ENCODE measurements around the gene DCANP1.

GRCh38 chr5:135491038-135491551 is 43.9 kb upstream of the DCANP1 start:
- no peak for TF ChIP-seq POLR2AphosphoS5 (IDR thresholded peaks at IDR 0.05; ENCODE audit: borderline replicate concordance, low read depth, low read length)
- no peak for TF ChIP-seq EZH2 (IDR thresholded peaks at IDR 0.05)
